Measurements from ENCODE around the gene TNFRSF6B.
"Not testable (repeated sequence)": the region's sequence is repeated elsewhere in the genome, so short reads cannot be mapped to it uniquely, and the experiment has no call there.

The TNFRSF6B gene

DNA sequence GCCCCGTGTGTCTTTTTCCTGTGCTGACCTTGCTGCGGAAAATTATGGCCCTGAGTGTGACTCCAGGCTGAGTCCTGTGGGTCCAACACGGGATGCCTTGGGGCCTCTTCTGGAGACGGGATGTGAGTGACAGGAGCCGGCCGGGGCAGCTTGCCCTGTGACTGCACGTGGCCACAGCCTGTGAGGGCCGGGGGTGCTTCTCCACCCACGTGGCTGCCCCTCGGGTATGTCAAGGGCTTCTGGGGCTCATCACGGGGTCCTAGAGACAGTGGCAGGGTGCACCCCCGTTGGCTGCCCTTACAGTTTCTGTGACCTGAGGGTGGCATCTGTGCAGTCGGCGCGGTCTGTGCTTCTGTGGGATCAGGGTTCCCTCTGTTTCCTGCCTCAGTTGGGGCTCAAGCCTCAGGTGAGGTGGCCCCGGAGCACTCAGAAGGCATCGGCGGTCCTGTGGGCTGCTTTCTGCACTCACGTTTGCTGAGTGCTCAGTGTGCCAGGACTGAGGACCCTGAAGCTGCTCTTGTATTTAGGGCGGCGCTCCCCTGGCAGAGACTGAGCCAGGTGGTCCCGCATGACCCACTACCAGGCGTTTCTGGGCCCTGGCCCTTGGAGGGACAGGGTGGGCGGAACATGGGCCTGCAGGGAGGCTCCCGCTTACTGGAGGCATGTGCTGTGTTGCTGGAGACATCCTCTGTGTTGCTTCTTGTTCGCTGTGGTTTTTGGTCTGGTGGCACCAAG, 33.0 kb upstream of the TNFRSF6B start:
- no peak for DNase-seq (ENCODE audit: low spot score)

DNA sequence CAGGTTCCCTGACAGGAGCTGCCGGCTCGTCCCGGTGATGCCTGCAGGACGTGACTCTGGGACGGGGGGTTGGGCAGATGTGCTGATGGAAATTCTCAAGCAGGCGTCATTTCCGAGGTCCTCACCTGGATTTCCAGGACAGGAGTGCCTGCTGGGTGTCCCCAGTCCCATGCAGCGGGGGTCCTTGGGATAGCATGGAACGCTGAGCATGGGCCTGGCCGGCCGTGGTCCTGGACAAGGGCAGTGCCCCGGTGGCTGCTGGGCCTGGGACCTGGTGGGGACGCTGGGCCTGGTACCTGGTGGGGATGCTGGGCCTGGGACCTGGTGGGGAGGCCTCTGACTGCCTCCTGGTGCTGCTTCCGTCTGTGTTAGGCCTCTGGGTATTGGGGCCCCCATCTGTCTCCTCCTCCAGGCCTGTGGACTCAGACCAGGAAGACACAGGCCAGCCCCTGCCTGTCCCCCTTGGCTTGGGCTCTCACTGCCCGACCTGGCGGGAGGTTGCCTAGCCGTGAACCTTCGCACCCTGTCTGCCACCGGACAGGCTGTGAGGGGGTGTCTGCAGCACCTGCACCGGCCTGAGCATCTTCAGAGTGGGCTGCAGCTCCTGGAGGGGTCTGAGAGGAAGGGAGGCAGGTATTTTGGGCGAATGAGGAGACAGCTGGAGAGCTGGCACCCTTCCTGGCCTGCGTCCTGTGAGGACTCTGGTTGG, 32.2 kb upstream of the TNFRSF6B start:
- no peak for DNase-seq (ENCODE audit: low spot score)

DNA sequence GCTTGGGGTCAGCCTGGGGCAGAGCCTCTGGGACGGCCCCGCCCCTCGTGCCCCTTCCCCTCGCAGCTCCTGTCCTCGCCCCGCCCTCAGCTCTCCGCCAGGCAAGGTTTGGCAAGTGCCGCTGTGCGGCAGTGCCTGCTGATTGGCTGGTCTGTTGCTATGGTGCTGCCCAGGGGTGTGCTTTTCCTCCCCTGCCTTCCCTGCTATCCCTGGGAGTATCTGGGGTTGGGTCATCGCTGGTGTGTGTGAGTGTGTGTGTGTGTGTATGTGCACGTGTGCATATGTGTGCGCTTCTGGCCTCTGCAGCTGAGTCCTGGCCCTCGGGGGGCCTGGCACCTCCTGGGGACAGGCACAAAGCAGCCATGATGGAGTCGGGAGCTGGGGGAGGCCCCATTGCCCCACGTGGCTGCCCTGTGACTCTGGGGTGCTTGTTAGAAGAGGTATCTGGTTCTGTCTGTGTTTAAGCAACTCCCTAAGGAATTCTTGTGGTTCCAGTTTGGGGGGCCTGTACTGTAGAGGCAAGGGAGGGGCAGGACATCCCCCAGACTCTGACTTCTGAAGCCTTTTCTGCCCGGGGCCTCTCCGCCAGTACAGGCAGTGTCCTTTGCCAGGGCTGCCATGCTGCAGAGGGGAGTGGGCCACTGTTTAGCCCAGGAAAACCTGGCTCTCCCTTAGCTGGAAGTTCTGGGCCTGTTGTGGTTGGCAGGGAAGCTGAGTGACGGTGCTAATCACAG, 31.4 kb upstream of the TNFRSF6B start:
- no peak for DNase-seq (ENCODE audit: low spot score)

GRCh38 chr20:63665708-63666107, 30.7 kb upstream of the TNFRSF6B start:
- DNase-seq (ENCODE audit: low spot score): no peak

- DNase-seq (ENCODE audit: low spot score): no peak
These were observed 28.6 kb upstream of the TNFRSF6B start for GRCh38 chr20:63667858-63668257.

DNA sequence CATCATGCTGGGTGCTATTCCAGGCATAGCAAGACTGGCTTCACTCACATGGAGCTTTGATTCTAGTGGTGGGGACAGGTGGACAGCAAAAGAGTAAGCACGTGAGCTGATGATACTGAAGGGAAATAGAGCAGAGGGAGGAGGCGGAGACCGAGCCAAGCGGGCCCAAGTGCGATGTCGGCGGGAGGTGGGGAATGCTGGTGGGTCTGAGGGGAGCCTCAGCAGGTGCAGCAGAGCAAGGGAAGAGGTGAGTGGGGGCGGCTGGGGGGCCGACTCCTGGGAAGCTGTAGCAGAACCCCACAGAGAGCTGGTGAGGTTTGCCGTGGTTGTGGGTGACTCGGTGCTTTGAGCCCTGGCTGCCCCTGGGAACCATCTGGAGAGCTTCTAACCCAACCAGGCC, 28.1 kb upstream of the TNFRSF6B start:
- no peak for DNase-seq (ENCODE audit: low spot score)

GRCh38 chr20:63671695-63672094, 24.8 kb upstream of the TNFRSF6B start:
- DNase-seq (ENCODE audit: low spot score): not testable (repeated sequence)

DNA sequence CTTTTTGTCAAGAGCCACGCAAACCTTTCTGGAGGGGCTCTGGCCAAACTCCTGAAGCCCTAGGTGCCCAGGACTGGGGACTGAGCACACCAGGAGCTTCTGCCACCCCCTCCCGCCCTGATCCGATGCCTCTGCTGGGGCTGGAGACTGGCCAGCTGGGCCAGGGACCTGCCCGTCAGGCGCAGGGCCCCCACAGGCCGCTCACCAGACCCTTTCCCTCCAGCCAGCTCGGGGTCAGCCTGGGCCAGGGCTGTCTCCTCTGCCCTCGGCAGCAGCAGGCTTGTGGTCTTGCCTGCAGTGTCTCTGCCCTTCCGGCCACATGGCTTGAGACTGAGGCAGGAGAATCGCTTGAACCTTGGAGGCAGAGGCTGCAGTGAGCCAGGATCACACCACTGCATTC, 23.8 kb upstream of the TNFRSF6B start:
- no peak for DNase-seq (ENCODE audit: low spot score)

GRCh38 chr20:63673951-63674350, 22.5 kb upstream of the TNFRSF6B start:
- no peak for DNase-seq (ENCODE audit: low spot score)

DNA sequence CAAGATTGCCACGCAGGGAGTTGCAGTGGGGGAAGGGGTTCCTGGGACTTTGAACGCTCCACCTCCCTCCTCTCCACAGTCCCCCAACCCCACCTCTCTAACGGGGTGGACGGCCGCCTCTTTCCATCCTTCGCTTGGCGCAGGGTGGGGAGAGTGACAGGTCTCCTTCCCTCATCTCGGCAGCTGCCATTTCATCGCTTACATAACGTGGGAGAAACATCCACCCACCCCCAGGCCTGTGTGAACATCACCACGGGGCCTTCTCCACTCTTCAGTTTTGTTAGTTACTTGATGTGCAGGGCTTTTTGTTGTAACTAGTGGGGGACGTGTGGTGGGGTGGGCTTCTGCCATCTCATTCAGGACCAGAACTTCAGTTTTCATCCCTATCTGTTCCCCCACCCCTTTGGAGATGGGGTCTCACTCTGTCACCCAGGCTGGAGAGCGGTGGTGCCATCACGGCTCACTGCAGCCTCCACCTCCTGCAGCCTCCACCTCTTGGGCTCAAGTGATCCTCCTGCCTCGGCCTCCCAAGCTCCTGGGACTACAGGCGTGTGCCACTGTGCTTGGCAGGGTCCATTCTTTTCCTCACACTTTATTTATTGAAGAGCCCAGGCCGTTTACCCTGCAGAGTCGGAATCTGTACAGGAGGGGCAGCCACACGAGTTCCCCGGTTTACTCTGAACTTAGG, 20.6 kb upstream of the TNFRSF6B start:
- no peak for DNase-seq (ENCODE audit: low spot score)

- DNase-seq (ENCODE audit: low spot score): no peak
These were observed 18.4 kb upstream of the TNFRSF6B start for GRCh38 chr20:63678071-63678470.

DNA sequence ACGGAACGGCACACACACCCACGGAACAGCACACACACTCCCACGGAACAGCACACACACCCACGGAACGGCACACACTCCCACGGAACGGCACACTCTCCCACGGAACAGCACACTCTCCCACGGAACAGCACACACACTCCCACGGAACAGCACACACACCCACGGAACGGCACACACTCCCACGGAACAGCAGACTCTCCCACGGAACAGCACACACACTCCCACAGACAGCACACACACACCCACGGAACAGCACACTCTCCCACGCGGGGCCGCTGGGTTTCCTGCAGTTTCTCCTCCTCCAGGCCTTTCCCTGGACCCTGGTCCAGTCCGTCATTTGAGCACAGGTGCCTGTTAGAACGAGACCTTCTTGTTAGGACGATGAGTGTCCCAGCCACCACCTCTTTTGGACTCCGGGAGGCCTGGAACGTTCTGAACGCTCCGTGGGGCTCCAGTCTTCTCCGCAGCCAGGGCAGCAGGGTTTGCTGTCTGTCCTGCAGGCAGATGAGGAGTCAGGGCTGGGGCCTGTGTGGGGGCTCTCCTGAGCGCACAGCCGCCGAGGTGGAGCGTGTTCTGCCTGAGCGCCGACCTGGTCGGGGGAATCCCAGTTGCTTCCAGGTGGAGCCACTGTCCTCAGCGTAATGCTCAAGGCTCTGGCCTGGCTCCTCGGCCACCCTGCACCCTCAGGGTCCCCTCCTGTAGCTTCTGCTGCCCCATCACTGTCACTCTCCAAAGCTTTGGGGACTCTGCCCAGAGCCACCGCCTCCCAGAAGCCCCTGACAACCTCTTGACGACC, 17.6 kb upstream of the TNFRSF6B start:
- DNase-seq (ENCODE audit: low spot score): no peak

DNA sequence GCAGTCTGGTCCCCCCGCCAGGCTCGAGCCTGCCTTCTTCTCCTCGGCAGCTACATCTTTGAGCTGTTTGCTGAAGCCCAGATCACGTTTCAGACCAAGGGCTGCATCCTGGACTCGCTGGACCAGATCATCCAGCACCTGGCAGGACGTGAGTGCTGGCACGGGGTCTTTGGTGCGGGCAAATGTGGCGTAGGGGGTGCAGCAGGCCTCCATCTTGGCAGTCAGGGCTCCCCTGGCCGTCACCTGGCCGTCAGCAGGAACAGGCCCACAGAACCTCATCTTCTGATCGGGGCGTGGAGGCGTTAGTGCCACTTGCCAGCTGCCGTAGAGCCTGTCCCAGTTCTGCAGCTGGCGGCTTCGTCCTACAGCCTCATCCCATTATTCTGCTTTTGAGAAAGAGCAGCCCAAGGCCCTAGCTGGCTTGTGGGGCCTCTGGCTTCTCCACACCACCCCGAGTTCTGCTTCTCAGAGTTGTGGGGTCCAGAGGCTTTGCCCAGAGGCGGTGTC, 16.6 kb upstream of the TNFRSF6B start:
- no peak for DNase-seq (ENCODE audit: low spot score)

DNA sequence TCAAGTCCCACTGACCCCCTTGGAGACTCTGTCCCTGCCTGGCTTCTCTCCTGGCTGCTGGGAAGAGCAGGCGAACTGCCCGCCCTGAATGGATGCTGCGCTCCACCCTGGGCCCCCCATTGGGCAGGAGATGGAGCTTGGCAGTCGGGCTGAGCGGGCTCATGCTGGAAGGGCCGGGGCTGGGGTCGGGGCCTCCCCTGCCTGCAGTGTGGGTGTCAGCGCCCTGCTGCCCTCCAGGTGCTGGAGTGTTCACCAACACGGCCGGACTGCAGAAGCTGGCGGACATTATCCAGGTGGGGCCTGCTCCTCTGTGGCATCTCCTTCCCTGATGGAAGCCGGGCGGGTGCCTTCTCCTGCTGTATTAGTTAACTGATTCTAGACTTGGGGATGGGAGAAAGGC, 16.0 kb upstream of the TNFRSF6B start:
- no peak for DNase-seq (ENCODE audit: low spot score)

DNA sequence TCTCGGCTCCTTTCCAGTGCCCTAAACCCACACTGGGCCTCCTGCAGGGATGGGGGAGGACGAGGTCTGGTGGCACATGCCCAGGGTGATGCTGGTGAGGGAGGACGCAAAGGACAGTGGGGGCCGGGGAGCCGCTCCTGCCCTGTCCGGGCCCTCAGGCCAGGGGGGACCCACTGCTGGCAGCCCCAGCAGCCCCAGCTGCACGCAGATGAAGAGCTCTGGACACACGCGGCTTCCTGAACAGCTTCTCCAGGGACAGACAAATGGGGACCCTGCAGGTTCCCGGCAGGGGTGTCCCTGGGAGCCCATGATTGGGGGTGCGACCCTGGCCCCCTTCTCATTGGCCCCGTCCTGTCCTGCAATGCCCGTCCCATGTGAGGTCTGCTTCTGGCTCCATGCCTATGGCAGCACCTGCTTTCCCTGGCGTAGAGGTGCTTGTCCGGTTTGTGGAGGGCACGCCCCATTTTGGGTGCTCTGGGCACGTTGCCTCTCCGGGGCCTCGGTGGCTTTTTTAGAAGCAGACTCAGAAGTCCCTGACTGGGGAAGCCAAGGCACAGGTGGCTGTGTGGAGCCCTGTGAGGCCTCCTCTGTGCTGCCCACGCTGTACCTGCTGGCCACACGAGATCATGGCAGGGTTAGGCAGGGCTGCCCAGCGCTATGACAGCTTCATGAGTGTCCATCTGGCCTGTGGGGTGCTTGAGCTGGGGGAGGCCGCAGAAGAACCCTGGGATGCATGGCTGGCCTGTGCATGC, 15.4 kb upstream of the TNFRSF6B start:
- no peak for DNase-seq (ENCODE audit: low spot score)

DNA sequence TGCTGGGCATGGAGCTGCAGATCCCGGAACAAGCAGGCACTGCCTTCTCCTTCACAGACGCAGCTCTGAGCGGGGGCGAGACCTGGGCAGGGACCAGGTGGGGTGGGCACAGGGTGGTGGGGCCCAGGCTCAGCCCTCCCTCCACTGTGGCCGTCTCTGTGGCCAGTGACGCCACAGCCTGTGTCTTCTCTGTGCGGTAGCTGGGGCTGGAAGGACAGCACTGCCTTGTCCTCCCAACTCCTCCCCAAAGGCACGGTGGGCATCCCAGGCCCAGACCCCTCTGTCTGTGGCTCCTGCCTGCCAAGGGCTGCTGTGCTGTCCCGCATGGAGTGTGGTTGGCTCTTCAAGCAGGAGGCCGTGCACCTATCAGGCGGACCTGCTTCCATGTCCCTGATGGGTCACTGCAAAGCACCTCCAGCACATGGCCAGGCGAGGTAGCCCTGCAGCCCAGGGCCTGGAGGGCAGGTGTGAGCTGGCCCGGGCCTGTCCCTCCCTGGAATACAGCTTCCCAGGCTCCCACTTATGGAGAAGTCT, 14.8 kb upstream of the TNFRSF6B start:
- DNase-seq (ENCODE audit: low spot score): no peak

DNA sequence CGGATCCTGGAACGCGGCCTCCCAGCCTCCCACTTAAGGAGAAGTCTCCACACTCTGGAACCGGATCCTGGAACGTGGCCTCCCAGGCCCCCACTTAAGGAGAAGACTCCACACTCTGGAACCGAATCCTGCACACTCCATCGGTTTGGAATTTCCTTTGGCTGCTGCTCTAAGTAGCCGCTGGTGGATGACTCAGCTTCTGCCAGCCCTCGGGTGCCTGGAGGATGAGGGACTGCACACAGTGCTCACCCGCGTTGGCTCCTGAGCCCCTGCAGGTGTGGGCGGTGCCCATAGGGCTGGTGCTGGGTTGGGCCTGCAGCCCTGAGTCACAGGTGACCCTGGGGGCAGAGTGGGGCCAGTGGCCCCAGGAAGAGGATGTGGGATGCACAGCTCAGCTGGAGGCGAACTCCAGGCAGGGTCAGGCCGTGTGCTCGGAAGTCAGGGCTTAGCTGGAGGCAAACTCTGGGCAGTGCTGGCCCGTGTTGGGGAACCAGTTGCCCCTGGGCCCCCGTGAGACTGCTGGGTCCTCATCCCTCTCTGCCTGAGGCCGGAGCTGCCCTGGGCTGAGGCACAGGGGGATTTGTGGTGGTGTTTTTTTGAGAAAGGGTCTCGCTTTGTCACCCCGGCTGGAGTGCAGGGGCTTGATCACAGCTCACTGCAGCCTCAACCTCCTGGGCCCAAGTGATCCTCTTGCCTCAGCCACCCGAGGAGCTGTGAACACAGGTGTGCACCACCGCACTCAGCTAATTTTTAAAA, 13.9 kb upstream of the TNFRSF6B start:
- DNase-seq (ENCODE audit: low spot score): no peak

DNA sequence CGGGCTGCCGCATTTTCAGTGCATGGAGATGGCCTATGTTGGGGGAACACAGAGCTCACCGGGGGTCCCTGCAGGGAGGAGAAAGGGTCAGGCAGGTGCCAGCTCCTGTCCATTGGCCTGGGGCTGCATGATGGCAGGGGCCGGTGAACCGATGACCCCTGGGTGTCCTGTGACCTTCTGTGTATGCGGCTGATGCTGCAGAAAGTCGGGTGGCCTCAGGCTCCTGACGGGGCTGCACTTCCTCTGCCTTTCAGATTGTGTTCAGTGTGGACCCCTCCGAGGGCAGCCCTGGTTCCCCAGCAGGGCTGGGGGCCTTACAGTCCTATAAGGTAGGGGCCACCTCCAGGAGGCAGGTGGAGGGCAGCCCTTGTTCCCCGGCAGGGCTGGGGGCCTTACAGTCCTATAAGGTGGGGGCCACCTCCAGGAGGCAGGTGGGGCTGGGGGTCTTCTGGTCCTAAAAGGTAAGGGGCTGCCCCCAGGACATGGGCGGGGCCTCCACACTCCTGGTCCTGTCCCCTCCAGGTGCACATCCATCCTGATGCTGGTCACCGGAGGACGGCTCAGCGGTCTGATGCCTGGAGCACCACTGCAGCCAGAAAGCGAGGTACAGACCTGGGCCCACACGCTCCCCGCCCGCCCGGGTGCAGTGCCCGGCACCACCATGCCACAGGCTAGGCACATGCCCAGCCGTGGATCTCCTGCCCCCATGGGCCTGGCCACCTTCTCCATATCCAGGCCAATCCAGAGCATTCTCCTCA, 11.0 kb upstream of the TNFRSF6B start:
- DNase-seq (ENCODE audit: low spot score): no peak

DNA sequence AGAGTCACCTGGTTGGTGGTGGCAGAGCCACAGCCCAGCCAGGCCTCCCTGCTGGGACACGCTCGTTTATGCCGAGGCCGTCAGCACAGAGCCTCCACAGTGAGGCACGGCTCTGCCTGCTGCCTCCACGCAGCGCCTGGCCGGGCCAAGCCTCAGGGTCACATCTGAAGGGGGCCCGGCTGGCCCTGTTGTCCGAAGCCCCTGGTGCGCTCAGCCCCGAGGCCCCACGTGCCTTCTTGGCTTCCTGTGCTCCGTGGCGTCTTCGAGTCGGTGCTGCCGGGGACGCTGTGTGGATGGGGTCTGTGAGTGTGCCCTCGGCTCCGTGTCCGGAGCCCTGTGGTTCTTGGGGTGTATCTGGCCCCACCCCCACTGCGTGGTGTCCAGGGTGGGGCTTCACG, 10.4 kb upstream of the TNFRSF6B start:
- no peak for DNase-seq (ENCODE audit: low spot score)

Data from activated CD4-positive, alpha-beta T cell treated with anti-CD3 and anti-CD28 coated beads, Interleukin-2, Interleukin-4, amounts not matched to agents 100 ng/mL and 50 ng/mL, durations not matched to agents 16 hours and 8 hours (primary cell).